K562 (cell line): Measurements from ENCODE around the gene PSMD1. TPM values are rescaled to one million over a fixed set of nuclear protein-coding genes. Genes with fewer than 3 reads are reported as not detected.

Experiments used
- ATAC-seq: fragments of 200-7000 bp; cut with Tn5 transposase; 3 replicates; pipeline ENCODE4 v1.9.1; 2020; ENCODE audit warnings: moderate library complexity
- BruUV-seq: library from RNA; stranded (reverse); fragments of 400-500 nt; replicated peaks from 2 replicates; lab custom pipeline; 2021; lab: Mats Ljungman, UMichigan
- CTCF ChIA-PET: fragments of 300-600 bp; formaldehyde crosslinking; extraction: SDS; loops from one replicate; lab custom pipeline; 2021; ENCODE audit warnings: low intra/inter-chr PET ratio; lab: Yijun Ruan, JAX
- POLR2A ChIA-PET: fragments of 300-600, 350-650 bp; sonication (Branson Sonifier 250); formaldehyde crosslinking; extraction: SDS; loops from one replicate; lab custom pipeline; 2021; ENCODE audit warnings: antibody characterized with exemption, inconsistent platforms; lab: Yijun Ruan, JAX
- DNase-seq, 4 experiments: peaks; one replicate each; pipeline versions ENCODE4 v3.0.0 to v3.0.0-alpha.2; 2011 to 2018; ENCODE audit warnings: low spot score in 3 of 4, mixed read lengths in 3 of 4; ENCODE audit errors: extremely low read depth in 1 of 4
- FAIRE-seq: peaks from 2 replicates; lab custom pipeline; 2011; peaks lifted over from hg19 to GRCh38; lab: Jason Lieb, UNC
- H2AFZ ChIP-seq: 2 replicates; pipeline ENCODE4 v1.6.0; 2011; ENCODE audit warnings: low read depth, low read length, control low read depth, inconsistent platforms
- H3K27ac ChIP-seq: fragments of 200-600 bp; 3 replicates; pipeline ENCODE4 v1.8.0; 2011; ENCODE audit warnings: low read depth, mild to moderate bottlenecking, control low read depth, inconsistent platforms, low read length, moderate library complexity, mixed read lengths; ENCODE audit errors: extremely low read depth
- H3K27me3 ChIP-seq, 2 experiments: fragments of 300-600 bp in 1 of 2; 2 replicates in 1 of 2; 3 replicates in 1 of 2; pipeline versions ENCODE4 v1.6.0 to v1.8.0; 2011; ENCODE audit warnings: inconsistent platforms in 2 of 2, low read length in 2 of 2, mild to moderate bottlenecking in 1 of 2, mixed read lengths in 1 of 2, moderate library complexity in 1 of 2; ENCODE audit not compliant: control insufficient read depth in 2 of 2, insufficient read depth in 2 of 2
- H3K36me3 ChIP-seq: fragments of 300-600 bp; 3 replicates; pipeline ENCODE4 v1.8.0; 2011; ENCODE audit warnings: mild to moderate bottlenecking, low read length, inconsistent platforms; ENCODE audit not compliant: control insufficient read depth, insufficient read depth
- H3K4me1 ChIP-seq, 2 experiments: fragments of 200-600 bp in 1 of 2; replicated peaks in 1 of 2; 2 replicates in 1 of 2; 3 replicates in 1 of 2; pipeline versions ENCODE4 v1.5.1 to v1.8.0; 2011; ENCODE audit warnings: inconsistent platforms in 2 of 2, low read length in 2 of 2, mild to moderate bottlenecking in 1 of 2, mixed read lengths in 1 of 2, moderate library complexity in 1 of 2; ENCODE audit not compliant: control insufficient read depth in 2 of 2, insufficient read depth in 2 of 2
- H3K4me2 ChIP-seq: 2 replicates; pipeline ENCODE4 v1.6.1; 2011; ENCODE audit warnings: low read length, control low read depth, inconsistent platforms, mixed read lengths; ENCODE audit not compliant: insufficient read depth
- H3K4me3 ChIP-seq: fragments of 200-600 bp; sonication (generic), shearing (Covaris generic); 2 replicates; pipeline ENCODE4 v1.5.1; 2016; ENCODE audit warnings: control low read depth, inconsistent platforms
- H3K79me2 ChIP-seq: fragments of 200-600 bp; 3 replicates; pipeline ENCODE4 v1.8.0; 2011; ENCODE audit warnings: low read length, inconsistent platforms; ENCODE audit not compliant: control insufficient read depth, insufficient read depth
- H3K9ac ChIP-seq, 2 experiments: 2 replicates each; pipeline versions ENCODE4 v1.6.0 to v1.6.1; 2011; ENCODE audit warnings: low read depth in 2 of 2, low read length in 2 of 2, control low read depth in 1 of 2, inconsistent platforms in 1 of 2, mild to moderate bottlenecking in 1 of 2, mixed read lengths in 1 of 2; ENCODE audit not compliant: insufficient read depth in 1 of 2
- H3K9me1 ChIP-seq: one replicate; pipeline ENCODE4 v1.6.0; 2011; ENCODE audit warnings: inconsistent platforms, mild to moderate bottlenecking, low read length, moderate library complexity; ENCODE audit not compliant: control insufficient read depth, insufficient read depth
- H3K9me3 ChIP-seq: replicated peaks from 2 replicates; pipeline ENCODE4 v1.5.1; 2011; ENCODE audit warnings: low read depth, low read length, inconsistent platforms; ENCODE audit not compliant: control insufficient read depth, insufficient read depth
- H4K20me1 ChIP-seq: replicated peaks from 2 replicates; pipeline ENCODE4 v1.6.1; 2011; ENCODE audit warnings: low read length, inconsistent platforms, mixed read lengths; ENCODE audit not compliant: control insufficient read depth, insufficient read depth
- COPS2 ChIP-seq: fragments of 450-650 bp; conservative IDR thresholded peaks from 2 replicates; pipeline ENCODE4 v1.6.1; 2016; ENCODE audit warnings: mild to moderate bottlenecking, moderate library complexity
- EP400 ChIP-seq: fragments of 450-650 bp; IDR thresholded peaks from 2 replicates; pipeline ENCODE4 v1.6.1; 2017; ENCODE audit warnings: antibody characterized with exemption, mild to moderate bottlenecking, moderate library complexity
- ESRRA ChIP-seq: fragments of 450-650 bp; IDR thresholded peaks from 2 replicates; pipeline ENCODE4 v1.6.1; 2014; ENCODE audit warnings: low read depth, mild to moderate bottlenecking, moderate library complexity, borderline replicate concordance
- FOXK2 ChIP-seq, 2 experiments: fragments of 450-650 bp; IDR thresholded peaks in 1 of 2; conservative IDR thresholded peaks in 1 of 2; 2 replicates each; pipeline ENCODE4 v1.6.1; 2016; ENCODE audit warnings: low read depth in 2 of 2, mild to moderate bottlenecking in 1 of 2
- MCM2 ChIP-seq: fragments of 450-650 bp; IDR thresholded peaks from 2 replicates; pipeline ENCODE4 v1.6.1; 2017; ENCODE audit warnings: low read depth, mild to moderate bottlenecking
- NBN ChIP-seq: fragments of 450-650 bp; IDR thresholded peaks from 2 replicates; pipeline ENCODE4 v1.6.1; 2016; ENCODE audit warnings: low read depth, mild to moderate bottlenecking
- NCOA1 ChIP-seq: fragments of 450-650 bp; IDR thresholded peaks from 2 replicates; pipeline ENCODE4 v1.6.1; 2016; ENCODE audit warnings: low read depth
- NFYB ChIP-seq: IDR thresholded peaks from 2 replicates; pipeline ENCODE4 v1.6.1; 2011; ENCODE audit warnings: mild to moderate bottlenecking, moderate library complexity; ENCODE audit not compliant: insufficient read length; ENCODE audit errors: extremely low read depth
- NONO ChIP-seq, 2 experiments: fragments of 200-400 bp in 1 of 2; fragments of 450-650 bp in 1 of 2; formaldehyde crosslinking in 1 of 2; IDR thresholded peaks; 2 replicates each; pipeline ENCODE4 v1.6.1; 2017; ENCODE audit warnings: low read depth in 2 of 2, mild to moderate bottlenecking in 2 of 2, moderate library complexity in 2 of 2, low read length in 1 of 2
- POU5F1 ChIP-seq: fragments of 150-350 bp; IDR thresholded peaks from 2 replicates; pipeline ENCODE4 v1.6.1; 2014; ENCODE audit warnings: borderline replicate concordance, low read length, low read depth, mild to moderate bottlenecking; ENCODE audit not compliant: partially characterized antibody
- RFX5 ChIP-seq: IDR thresholded peaks from 2 replicates; pipeline ENCODE4 v1.6.1; 2011; ENCODE audit warnings: low read depth, mild to moderate bottlenecking, improper control_type of control experiment, low read length
- ZNF445 ChIP-seq: fragments of 250-450 bp; sonication (Bioruptor Pico); IDR thresholded peaks from 2 replicates; pipeline ENCODE4 v1.4.0; 2020; ENCODE audit warnings: low read depth, mild to moderate bottlenecking, moderate library complexity
- ZNF551 ChIP-seq: fragments of 250-450 bp; sonication (Bioruptor Pico); IDR thresholded peaks from 2 replicates; pipeline ENCODE4 v1.5.0; 2021; ENCODE audit warnings: mild to moderate bottlenecking, moderate library complexity
- WGBS: fragments of 100-300 bp; shearing (Covaris generic); methylation state at CpG from one replicate; pipeline ENCODE4 v1.1.6; 2016; ENCODE audit warnings: low coverage, mixed read lengths; ENCODE audit not compliant: insufficient coverage; ENCODE audit errors: missing lambda C conversion rate; 5-methylcytosine and 5-hydroxymethylcytosine counted together
- in situ Hi-C: fragments of 300-500 bp; cut with MboI; formaldehyde crosslinking; loops from 4 replicates; pipeline ENCODE4 v1.15.0; 2018; ENCODE audit warnings: inconsistent platforms, mixed read lengths
- intact Hi-C: fragments of 100-400 bp; cut with micrococcal nuclease; formaldehyde crosslinking; loops from 2 replicates; pipeline ENCODE4 v1.14.2; 2022
- polyA plus RNA-seq, 8 experiments: library from polyadenylated mRNA; depleted of rRNA in 4 of 8; stranded (reverse) in 5 of 8; unstranded in 3 of 8; fragments of >200 nt; fragmentation: Nextera tagmentation in 2 of 8; fragmentation: Illumina TruSeq in 1 of 8; extraction: Ambion mirVana in 2 of 8; extraction: Trizol in 1 of 8; gene quantifications; 2 replicates each; pipeline versions ENCODE4 v1.2.1 to v1.2.3, GENCODE V29; 2011 to 2014; ENCODE audit warnings: inconsistent platforms in 1 of 8, missing spikeins in 1 of 8
- total RNA-seq, 7 experiments: library from RNA; depleted of rRNA in 6 of 7; stranded (reverse); fragments of >200 nt in 6 of 7; fragmentation: Illumina TruSeq in 2 of 7; extraction: Trizol in 2 of 7; gene quantifications; 2 replicates each; pipeline versions ENCODE4 v1.2.1 to v1.2.3, GENCODE V29; 2011 to 2021; ENCODE audit warnings: low replicate concordance in 1 of 7
- TF ChIP-seq, protein P1 (sequence below): fragments of 450-650 bp; formaldehyde crosslinking; IDR thresholded peaks from 2 replicates; pipeline ENCODE4 v1.4.0; 2020; ENCODE audit warnings: mild to moderate bottlenecking, mixed read lengths
- TF ChIP-seq, protein P2 (sequence below): conservative IDR thresholded peaks from 2 replicates; pipeline ENCODE4 v1.6.1; 2011; ENCODE audit warnings: low read depth, mild to moderate bottlenecking, low read length; ENCODE audit not compliant: control insufficient read depth
- TF ChIP-seq, protein P3 (sequence below): fragments of 150-350 bp; IDR thresholded peaks from 2 replicates; pipeline ENCODE4 v1.6.1; 2014; ENCODE audit warnings: low read depth, mild to moderate bottlenecking, low read length, borderline replicate concordance

PSMD1 gene
- total and polyA plus RNA-seq, 9 of the 15 experiments (the other 6 are each of a cell fraction or from before 2014, with no cell fraction given) = 100 to 257 (median 147) TPM

GRCh38 chr2:231124838-231125568, 68.3 kb downstream of the PSMD1 start, which contains the start of gene HTR2B:
Gene HTR2B (minus strand): TSS chr2:231125042. CDS start chr2:231123764, 1,278 bp downstream.
- no TSS peak for BruUV-seq
- H3K4me2 ChIP-seq = no peak within 1 kb of the TSS
- ChIA-PET CTCF (no interaction called here), POLR2A (interaction anchor here (0.8 kb wide), 1 partner anchor 14 kb away, joined by 3 read pairs; no protein-coding TSS in a partner anchor)
- no peak within 1 kb of the TSS for H3K9ac ChIP-seq
- 100% methylated on average over 4 of the region's 5 CpGs for WGBS
- H3K27ac ChIP-seq = no peak within 1 kb of the TSS
- no peaks in the 10 kb centered on the region for H3K27me3 ChIP-seq
- peaks cover 3% of the 10 kb centered on the region; the same call in 2 of the 3 replicates for H3K79me2 ChIP-seq
- in situ Hi-C loops = no loop called here
- FAIRE-seq (no peak), DNase-seq (no peak), ATAC-seq (no peak)
- H3K4me3 ChIP-seq = no peak within 1 kb of the TSS
- no peaks in the 10 kb centered on the region for H3K9me3 ChIP-seq
- intact Hi-C loops = no loop called here
- H3K4me1 ChIP-seq = no peaks in the 10 kb centered on the region
- no peaks in the 10 kb centered on the region for H4K20me1 ChIP-seq
- H3K9me1 ChIP-seq = no peaks in the 10 kb centered on the region
- no peaks in the 10 kb centered on the region for H3K36me3 ChIP-seq
- H2AFZ ChIP-seq = no peak within 1 kb of the TSS
- TF ChIP-seq NBN (no peak), MCM2 (no peak), EP400 (no peak), RFX5 (no peak), ZNF551 (CRISPR knock-in tag) (no peak), COPS2 (no peak), NFYB (no peak), ESRRA (no peak), NONO (IDR thresholded peaks at IDR 0.05; ENCODE audit: low read depth in 2 of 2, low read length in 1 of 2) (no peak), FOXK2 (conservative IDR thresholded peaks at IDR 0.05 in 1 of 2, IDR thresholded peaks at IDR 0.05 in 1 of 2; ENCODE audit: low read depth in 2 of 2) (no peak), ZNF445 (CRISPR knock-in tag) (no peak), POU5F1 (no peak), NCOA1 (no peak)
- TF ChIP-seq, protein P1, sequence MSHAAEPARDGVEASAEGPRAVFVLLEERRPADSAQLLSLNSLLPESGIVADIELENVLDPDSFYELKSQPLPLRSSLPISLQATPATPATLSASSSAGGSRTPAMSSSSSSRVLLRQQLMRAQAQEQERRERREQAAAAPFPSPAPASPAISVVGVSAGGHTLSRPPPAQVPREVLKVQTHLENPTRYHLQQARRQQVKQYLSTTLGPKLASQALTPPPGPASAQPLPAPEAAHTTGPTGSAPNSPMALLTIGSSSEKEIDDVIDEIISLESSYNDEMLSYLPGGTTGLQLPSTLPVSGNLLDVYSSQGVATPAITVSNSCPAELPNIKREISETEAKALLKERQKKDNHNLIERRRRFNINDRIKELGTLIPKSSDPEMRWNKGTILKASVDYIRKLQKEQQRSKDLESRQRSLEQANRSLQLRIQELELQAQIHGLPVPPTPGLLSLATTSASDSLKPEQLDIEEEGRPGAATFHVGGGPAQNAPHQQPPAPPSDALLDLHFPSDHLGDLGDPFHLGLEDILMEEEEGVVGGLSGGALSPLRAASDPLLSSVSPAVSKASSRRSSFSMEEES (CRISPR knock-in tag) = no peak
- TF ChIP-seq, protein P2, sequence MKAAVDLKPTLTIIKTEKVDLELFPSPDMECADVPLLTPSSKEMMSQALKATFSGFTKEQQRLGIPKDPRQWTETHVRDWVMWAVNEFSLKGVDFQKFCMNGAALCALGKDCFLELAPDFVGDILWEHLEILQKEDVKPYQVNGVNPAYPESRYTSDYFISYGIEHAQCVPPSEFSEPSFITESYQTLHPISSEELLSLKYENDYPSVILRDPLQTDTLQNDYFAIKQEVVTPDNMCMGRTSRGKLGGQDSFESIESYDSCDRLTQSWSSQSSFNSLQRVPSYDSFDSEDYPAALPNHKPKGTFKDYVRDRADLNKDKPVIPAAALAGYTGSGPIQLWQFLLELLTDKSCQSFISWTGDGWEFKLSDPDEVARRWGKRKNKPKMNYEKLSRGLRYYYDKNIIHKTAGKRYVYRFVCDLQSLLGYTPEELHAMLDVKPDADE = no peak
- TF ChIP-seq, protein P3, sequence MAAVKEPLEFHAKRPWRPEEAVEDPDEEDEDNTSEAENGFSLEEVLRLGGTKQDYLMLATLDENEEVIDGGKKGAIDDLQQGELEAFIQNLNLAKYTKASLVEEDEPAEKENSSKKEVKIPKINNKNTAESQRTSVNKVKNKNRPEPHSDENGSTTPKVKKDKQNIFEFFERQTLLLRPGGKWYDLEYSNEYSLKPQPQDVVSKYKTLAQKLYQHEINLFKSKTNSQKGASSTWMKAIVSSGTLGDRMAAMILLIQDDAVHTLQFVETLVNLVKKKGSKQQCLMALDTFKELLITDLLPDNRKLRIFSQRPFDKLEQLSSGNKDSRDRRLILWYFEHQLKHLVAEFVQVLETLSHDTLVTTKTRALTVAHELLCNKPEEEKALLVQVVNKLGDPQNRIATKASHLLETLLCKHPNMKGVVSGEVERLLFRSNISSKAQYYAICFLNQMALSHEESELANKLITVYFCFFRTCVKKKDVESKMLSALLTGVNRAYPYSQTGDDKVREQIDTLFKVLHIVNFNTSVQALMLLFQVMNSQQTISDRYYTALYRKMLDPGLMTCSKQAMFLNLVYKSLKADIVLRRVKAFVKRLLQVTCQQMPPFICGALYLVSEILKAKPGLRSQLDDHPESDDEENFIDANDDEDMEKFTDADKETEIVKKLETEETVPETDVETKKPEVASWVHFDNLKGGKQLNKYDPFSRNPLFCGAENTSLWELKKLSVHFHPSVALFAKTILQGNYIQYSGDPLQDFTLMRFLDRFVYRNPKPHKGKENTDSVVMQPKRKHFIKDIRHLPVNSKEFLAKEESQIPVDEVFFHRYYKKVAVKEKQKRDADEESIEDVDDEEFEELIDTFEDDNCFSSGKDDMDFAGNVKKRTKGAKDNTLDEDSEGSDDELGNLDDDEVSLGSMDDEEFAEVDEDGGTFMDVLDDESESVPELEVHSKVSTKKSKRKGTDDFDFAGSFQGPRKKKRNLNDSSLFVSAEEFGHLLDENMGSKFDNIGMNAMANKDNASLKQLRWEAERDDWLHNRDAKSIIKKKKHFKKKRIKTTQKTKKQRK = no peak
